ENCODE results near the gene EEF2KMT. TPM values are rescaled to one million over a fixed set of nuclear protein-coding genes. Genes with fewer than 3 reads are reported as not detected.
"Not testable (repeated sequence)": the region's sequence is repeated elsewhere in the genome, so short reads cannot be mapped to it uniquely, and the experiment has no call there.

The EEF2KMT gene
- polyA plus RNA-seq, 1 donor (not counting 4 experiments of a cell fraction or from before 2014, with no cell fraction given) = 7.6 TPM

DNA sequence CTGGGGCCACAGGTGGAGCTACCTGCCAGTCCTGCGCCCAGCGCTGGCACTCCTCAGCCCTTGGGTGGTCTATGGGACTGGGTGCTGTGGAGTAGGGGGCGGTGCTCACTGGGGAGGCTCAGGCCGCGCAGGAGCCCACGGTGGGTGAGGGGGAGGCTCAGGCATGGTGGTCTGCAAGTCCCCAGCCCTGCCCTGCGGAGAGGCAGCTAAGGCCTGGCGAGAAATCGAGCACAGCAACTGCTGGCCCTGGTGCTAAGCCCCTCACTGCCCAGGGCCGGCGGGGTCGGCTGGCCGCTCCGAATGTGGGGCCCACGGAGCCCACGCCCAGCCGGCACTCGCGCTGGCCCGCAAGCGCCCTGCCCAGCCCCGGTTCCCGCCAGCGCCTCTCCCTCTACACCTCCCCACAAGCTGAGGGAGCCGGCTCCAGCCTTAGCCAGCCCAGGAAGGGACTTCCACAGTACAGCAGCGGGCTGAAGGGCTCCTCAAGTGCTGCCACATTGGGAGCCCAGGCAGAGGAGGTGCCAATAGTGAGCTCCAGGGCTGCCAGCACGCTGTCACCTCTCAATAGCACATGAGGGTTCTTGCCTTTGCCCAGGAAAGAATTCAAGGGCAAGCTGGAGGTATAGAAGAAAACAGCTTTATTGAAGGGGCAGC lies 11.0 kb upstream of the EEF2KMT start:
- Histone ChIP-seq H3K9me3 (ENCODE audit: control insufficient read depth, low read depth, low read length) (no peaks in the 10 kb centered on the region), H3K36me3 (ENCODE audit: control insufficient read depth in 2 of 2, extremely low read depth in 1 of 2, insufficient read depth in 2 of 2, low read length in 2 of 2) (no peaks in the 10 kb centered on the region), H3K27me3 (ENCODE audit: control insufficient read depth, extremely low read depth, insufficient read depth, low read length) (no peaks in the 10 kb centered on the region), H3K4me1 (ENCODE audit: control insufficient read depth, extremely low read depth, insufficient read depth, low read length) (no peaks in the 10 kb centered on the region), H3K9ac (ENCODE audit: control insufficient read depth, extremely low read depth, insufficient read depth, low read length) (no peak overlapping the region), H3K79me2 (ENCODE audit: control insufficient read depth, insufficient read depth, low read length) (no peaks in the 10 kb centered on the region), H4K20me1 (ENCODE audit: control insufficient read depth, extremely low read depth, insufficient read depth, low read length) (no peaks in the 10 kb centered on the region), H3K27ac (ENCODE audit: control insufficient read depth, insufficient read depth, low read length) (no peak overlapping the region), H3K4me3 (ENCODE audit: control insufficient read depth in 2 of 3, extremely low read depth in 1 of 3, insufficient read depth in 2 of 3, low read depth in 1 of 3, low read length in 3 of 3) (no peak overlapping the region), H3K9me1 (ENCODE audit: control insufficient read depth, extremely low read depth, insufficient read depth, low read length) (no peaks in the 10 kb centered on the region), H2AFZ (ENCODE audit: control insufficient read depth, low read length) (no peak overlapping the region), H3K4me2 (ENCODE audit: control insufficient read depth, extremely low read depth, insufficient read depth, low read depth, low read length) (no peak overlapping the region)
- FAIRE-seq (no peak), DNase-seq (ENCODE audit: low read depth, low spot score) (no peak)
- dilution Hi-C loops (cut with MboI; ENCODE audit: extremely low pct_ligation_motif_present, low sequenced_read_pairs) = no loop called here
- TF ChIP-seq CTCF (optimal IDR thresholded peaks at IDR 0.05 in 1 of 3, IDR thresholded peaks at IDR 0.05 in 1 of 3, conservative IDR thresholded peaks at IDR 0.05 in 1 of 3; ENCODE audit: extremely low read depth in 1 of 3, insufficient read depth in 2 of 3, low read length in 3 of 3) (no peak), EZH2 (IDR thresholded peaks at IDR 0.05; ENCODE audit: low read length) (no peak)

DNA sequence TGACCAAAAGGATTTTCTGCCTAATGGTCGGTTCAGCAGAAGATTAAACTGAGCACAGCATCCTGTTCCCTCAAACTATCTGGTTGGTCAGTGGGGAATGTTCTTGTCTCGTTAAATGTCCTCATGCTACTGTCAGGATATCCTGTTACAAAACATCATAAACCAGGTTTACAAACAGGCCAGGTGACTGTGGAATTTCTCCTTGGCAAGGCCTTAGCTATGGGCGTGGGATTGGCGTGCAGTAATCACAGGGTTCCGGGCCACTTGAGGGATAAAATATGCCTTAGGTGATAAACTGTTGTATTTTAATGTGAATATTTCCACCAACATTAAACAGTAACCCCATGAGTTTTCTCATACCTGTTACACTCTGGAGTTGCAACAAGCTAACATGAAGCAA lies 7.4 kb upstream of the EEF2KMT start:
- dilution Hi-C loops (cut with MboI; ENCODE audit: extremely low pct_ligation_motif_present, low sequenced_read_pairs); H3K27me3 ChIP-seq (ENCODE audit: control insufficient read depth, extremely low read depth, insufficient read depth, low read length); H3K9ac ChIP-seq (ENCODE audit: control insufficient read depth, extremely low read depth, insufficient read depth, low read length); H3K79me2 ChIP-seq (ENCODE audit: control insufficient read depth, insufficient read depth, low read length); H3K4me3 ChIP-seq (ENCODE audit: control insufficient read depth in 2 of 3, extremely low read depth in 1 of 3, insufficient read depth in 2 of 3, low read depth in 1 of 3, low read length in 3 of 3); H3K27ac ChIP-seq (ENCODE audit: control insufficient read depth, insufficient read depth, low read length); FAIRE-seq; H3K4me1 ChIP-seq (ENCODE audit: control insufficient read depth, extremely low read depth, insufficient read depth, low read length); H3K9me1 ChIP-seq (ENCODE audit: control insufficient read depth, extremely low read depth, insufficient read depth, low read length); H3K4me2 ChIP-seq (ENCODE audit: control insufficient read depth, extremely low read depth, insufficient read depth, low read depth, low read length); DNase-seq (ENCODE audit: low read depth, low spot score); H3K9me3 ChIP-seq (ENCODE audit: control insufficient read depth, low read depth, low read length); H4K20me1 ChIP-seq (ENCODE audit: control insufficient read depth, extremely low read depth, insufficient read depth, low read length); H3K36me3 ChIP-seq (ENCODE audit: control insufficient read depth in 2 of 2, extremely low read depth in 1 of 2, insufficient read depth in 2 of 2, low read length in 2 of 2); H2AFZ ChIP-seq (ENCODE audit: control insufficient read depth, low read length): not testable (repeated sequence)

GRCh38 chr16:5103296-5104032 lies 5.9 kb upstream of the EEF2KMT start:
- H3K4me3 ChIP-seq (ENCODE audit: control insufficient read depth in 2 of 3, extremely low read depth in 1 of 3, insufficient read depth in 2 of 3, low read depth in 1 of 3, low read length in 3 of 3); H3K27me3 ChIP-seq (ENCODE audit: control insufficient read depth, extremely low read depth, insufficient read depth, low read length); H3K9ac ChIP-seq (ENCODE audit: control insufficient read depth, extremely low read depth, insufficient read depth, low read length); DNase-seq (ENCODE audit: low read depth, low spot score); H3K79me2 ChIP-seq (ENCODE audit: control insufficient read depth, insufficient read depth, low read length); FAIRE-seq; H3K4me2 ChIP-seq (ENCODE audit: control insufficient read depth, extremely low read depth, insufficient read depth, low read depth, low read length); H3K9me1 ChIP-seq (ENCODE audit: control insufficient read depth, extremely low read depth, insufficient read depth, low read length); H3K4me1 ChIP-seq (ENCODE audit: control insufficient read depth, extremely low read depth, insufficient read depth, low read length); H3K36me3 ChIP-seq (ENCODE audit: control insufficient read depth in 2 of 2, extremely low read depth in 1 of 2, insufficient read depth in 2 of 2, low read length in 2 of 2); H4K20me1 ChIP-seq (ENCODE audit: control insufficient read depth, extremely low read depth, insufficient read depth, low read length); H2AFZ ChIP-seq (ENCODE audit: control insufficient read depth, low read length); H3K27ac ChIP-seq (ENCODE audit: control insufficient read depth, insufficient read depth, low read length); H3K9me3 ChIP-seq (ENCODE audit: control insufficient read depth, low read depth, low read length); dilution Hi-C loops (cut with MboI; ENCODE audit: extremely low pct_ligation_motif_present, low sequenced_read_pairs): not testable (repeated sequence)

GRCh38 chr16:5099174-5099573 lies 1.6 kb upstream of the EEF2KMT start:
- FAIRE-seq; H4K20me1 ChIP-seq (ENCODE audit: control insufficient read depth, extremely low read depth, insufficient read depth, low read length); H3K9me1 ChIP-seq (ENCODE audit: control insufficient read depth, extremely low read depth, insufficient read depth, low read length); H3K79me2 ChIP-seq (ENCODE audit: control insufficient read depth, insufficient read depth, low read length); H3K4me3 ChIP-seq (ENCODE audit: control insufficient read depth in 2 of 3, extremely low read depth in 1 of 3, insufficient read depth in 2 of 3, low read depth in 1 of 3, low read length in 3 of 3); H3K4me1 ChIP-seq (ENCODE audit: control insufficient read depth, extremely low read depth, insufficient read depth, low read length); H3K4me2 ChIP-seq (ENCODE audit: control insufficient read depth, extremely low read depth, insufficient read depth, low read depth, low read length); H2AFZ ChIP-seq (ENCODE audit: control insufficient read depth, low read length); H3K9ac ChIP-seq (ENCODE audit: control insufficient read depth, extremely low read depth, insufficient read depth, low read length); H3K36me3 ChIP-seq (ENCODE audit: control insufficient read depth in 2 of 2, extremely low read depth in 1 of 2, insufficient read depth in 2 of 2, low read length in 2 of 2); H3K27me3 ChIP-seq (ENCODE audit: control insufficient read depth, extremely low read depth, insufficient read depth, low read length); H3K27ac ChIP-seq (ENCODE audit: control insufficient read depth, insufficient read depth, low read length); dilution Hi-C loops (cut with MboI; ENCODE audit: extremely low pct_ligation_motif_present, low sequenced_read_pairs); H3K9me3 ChIP-seq (ENCODE audit: control insufficient read depth, low read depth, low read length); DNase-seq (ENCODE audit: low read depth, low spot score): not testable (repeated sequence)
